Measurements from ENCODE around the gene ENGASE. TPM values are rescaled to one million over a fixed set of nuclear protein-coding genes. Genes with fewer than 3 reads are reported as not detected.

Gene ENGASE
- total RNA-seq, 1 donor from 2014 or later: 76.2 TPM

DNA sequence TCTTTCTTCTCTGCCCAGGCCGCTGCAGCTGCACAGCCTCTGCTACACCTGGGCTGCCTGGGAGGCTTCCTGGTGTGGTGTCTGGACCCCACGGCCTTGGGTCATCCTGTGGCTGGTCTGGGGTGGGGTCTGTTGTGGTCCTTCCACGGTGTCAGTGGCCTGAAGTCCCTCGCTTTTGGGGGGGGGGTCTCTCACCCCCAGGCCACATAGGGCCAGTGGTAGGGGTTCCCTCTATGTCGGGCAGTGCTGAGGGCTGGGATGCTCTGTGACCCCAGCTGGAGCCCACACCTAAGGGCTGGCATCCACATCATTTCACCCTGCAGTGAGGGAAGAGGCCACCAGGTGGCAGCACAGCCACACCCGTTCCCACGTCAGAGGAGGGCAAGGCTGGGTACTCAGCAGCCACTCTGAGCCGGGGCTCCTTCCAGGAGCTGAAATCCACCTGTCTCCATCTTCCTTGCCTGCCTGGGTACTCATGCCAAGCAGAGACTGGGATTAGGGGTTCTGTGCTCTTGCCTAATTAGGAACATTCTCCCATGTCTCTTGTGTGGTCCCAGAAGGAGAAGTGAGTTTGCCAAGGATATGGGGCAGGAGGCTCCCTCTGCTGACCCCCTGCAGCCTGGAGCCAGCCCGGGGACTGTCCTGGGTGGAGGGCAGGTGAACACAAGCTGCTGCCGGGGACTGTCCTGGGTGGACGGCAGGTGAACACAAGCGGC, 13.0 kb downstream of the ENGASE start:
- TF ChIP-seq, protein P1, sequence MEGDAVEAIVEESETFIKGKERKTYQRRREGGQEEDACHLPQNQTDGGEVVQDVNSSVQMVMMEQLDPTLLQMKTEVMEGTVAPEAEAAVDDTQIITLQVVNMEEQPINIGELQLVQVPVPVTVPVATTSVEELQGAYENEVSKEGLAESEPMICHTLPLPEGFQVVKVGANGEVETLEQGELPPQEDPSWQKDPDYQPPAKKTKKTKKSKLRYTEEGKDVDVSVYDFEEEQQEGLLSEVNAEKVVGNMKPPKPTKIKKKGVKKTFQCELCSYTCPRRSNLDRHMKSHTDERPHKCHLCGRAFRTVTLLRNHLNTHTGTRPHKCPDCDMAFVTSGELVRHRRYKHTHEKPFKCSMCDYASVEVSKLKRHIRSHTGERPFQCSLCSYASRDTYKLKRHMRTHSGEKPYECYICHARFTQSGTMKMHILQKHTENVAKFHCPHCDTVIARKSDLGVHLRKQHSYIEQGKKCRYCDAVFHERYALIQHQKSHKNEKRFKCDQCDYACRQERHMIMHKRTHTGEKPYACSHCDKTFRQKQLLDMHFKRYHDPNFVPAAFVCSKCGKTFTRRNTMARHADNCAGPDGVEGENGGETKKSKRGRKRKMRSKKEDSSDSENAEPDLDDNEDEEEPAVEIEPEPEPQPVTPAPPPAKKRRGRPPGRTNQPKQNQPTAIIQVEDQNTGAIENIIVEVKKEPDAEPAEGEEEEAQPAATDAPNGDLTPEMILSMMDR (IDR thresholded peaks at IDR 0.05; ENCODE audit: unreplicated experiment): peak; percentile 93
- peak; percentile 60 to 89 for DNase-seq (ENCODE audit: low spot score in 2 of 2, unreplicated experiment in 2 of 2)
- H3K4me1 Mint-ChIP-seq: peaks cover 7% of the 10 kb centered on the region
- no peak overlapping the region for H3K4me3 Mint-ChIP-seq
- no peaks in the 10 kb centered on the region for H3K36me3 Mint-ChIP-seq
- no peaks in the 10 kb centered on the region for H3K9me3 Mint-ChIP-seq
- no peaks in the 10 kb centered on the region for H3K27me3 Mint-ChIP-seq (ENCODE audit: low read depth)
- H3K27ac Mint-ChIP-seq: no peak overlapping the region

DNA sequence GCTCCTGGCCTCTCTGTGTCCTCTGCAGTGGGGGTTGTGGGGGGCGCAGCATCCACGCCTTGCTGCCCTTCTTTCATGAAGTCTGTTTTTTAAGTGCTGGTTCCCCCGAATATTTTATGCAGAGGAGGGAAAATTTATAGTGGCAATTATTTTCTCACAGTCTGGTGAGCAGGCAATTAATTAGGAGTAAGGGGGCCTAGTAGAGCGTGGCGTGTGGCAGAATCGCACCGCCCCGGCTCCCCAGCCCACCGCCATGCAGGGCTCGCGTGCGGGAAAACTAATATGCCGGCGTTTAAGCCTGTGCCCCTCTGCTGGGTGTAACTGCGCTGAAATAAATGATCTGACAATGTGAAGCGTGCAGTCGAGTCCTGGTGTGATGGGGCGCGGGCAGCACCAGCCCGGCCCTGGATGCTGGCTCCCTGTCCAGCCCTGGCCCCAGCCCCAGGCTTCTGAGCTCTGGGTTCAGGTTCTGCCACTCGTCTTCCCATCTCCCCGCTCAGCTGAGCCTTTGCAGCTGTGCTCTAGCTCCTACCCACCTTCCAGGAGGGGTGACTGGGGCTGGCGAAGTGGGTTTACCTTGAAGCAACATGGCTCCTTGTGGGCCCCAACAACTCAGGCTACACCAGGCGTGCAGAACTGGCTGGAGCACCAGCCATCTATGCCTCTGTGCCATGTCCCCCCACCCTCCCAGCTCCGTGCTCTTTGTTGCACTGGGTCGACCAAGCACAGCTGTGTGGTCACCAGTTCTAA, 13.8 kb downstream of the ENGASE start:
- H3K4me1 Mint-ChIP-seq: peaks cover 7% of the 10 kb centered on the region
- TF ChIP-seq, protein P1 (IDR thresholded peaks at IDR 0.05; ENCODE audit: unreplicated experiment): no peak
- H3K27me3 Mint-ChIP-seq (ENCODE audit: low read depth): peaks cover 2% of the 10 kb centered on the region
- H3K9me3 Mint-ChIP-seq: no peaks in the 10 kb centered on the region
- H3K4me3 Mint-ChIP-seq: no peak overlapping the region
- no peak for DNase-seq (ENCODE audit: low spot score in 2 of 2, unreplicated experiment in 2 of 2)
- H3K27ac Mint-ChIP-seq: no peak overlapping the region
- H3K36me3 Mint-ChIP-seq: no peaks in the 10 kb centered on the region

DNA sequence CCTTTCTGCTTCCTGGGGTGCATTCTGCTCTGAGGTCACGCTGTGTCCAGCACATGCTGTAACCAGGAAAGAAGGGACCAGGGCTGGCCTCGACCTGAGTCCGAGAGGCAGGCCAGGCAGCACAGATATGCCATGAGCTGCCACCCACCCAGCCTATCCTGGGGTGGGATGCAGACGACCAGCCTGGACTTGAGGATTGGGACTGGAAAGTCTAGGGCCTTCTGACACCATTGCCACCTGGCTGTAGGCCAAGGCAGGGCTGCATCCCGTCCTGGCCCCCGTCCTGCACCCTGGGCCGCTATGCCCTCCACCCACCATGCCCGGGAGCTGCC, 14.3 kb downstream of the ENGASE start:
- H3K27ac Mint-ChIP-seq: no peak overlapping the region
- no peaks in the 10 kb centered on the region for H3K36me3 Mint-ChIP-seq
- H3K4me1 Mint-ChIP-seq: peaks cover 7% of the 10 kb centered on the region
- H3K4me3 Mint-ChIP-seq: no peak overlapping the region
- H3K27me3 Mint-ChIP-seq (ENCODE audit: low read depth): peaks cover 3% of the 10 kb centered on the region
- H3K9me3 Mint-ChIP-seq: no peaks in the 10 kb centered on the region
- no peak for DNase-seq (ENCODE audit: low spot score in 2 of 2, unreplicated experiment in 2 of 2)
- TF ChIP-seq, protein P1 (IDR thresholded peaks at IDR 0.05; ENCODE audit: unreplicated experiment): no peak

DNA sequence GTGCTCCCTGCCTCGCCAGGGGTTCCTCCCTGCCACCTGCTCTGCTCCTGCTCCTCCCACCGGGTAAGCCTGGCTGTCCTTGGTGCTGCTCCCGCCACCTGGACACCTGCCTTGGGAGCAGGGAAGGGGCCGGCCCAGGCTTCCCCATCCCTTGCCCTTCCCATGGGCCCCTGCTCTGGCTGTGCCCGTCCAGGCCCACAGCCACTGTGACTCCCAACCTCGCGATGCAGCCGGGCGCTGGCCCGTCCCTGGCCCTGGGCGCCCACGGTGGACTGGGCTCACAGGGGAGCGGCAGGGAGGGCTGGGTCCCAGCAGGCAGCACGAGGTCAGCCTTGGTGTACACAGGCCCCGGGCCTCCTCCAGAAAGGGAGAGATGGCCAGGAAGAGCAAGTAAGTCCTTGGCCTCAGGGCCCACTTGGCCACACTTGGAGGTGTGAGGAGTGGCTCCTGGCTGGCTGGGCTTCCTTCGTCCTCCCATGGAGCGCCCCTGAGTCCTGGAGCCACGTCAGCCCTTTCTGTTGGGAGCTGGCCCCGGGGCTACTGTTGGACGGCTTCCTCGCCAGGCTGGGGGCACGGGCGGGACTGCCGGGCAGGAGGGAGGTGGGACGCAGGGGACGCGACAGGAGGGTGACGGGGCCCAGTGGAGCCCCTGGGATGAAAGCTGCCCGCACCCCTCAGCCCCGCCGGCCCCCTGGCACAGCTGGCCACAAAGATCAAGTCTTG, 15.3 kb downstream of the ENGASE start:
- Mint-ChIP-seq H3K4me1 (peaks cover 7% of the 10 kb centered on the region), H3K27me3 (ENCODE audit: low read depth) (peaks cover 8% of the 10 kb centered on the region), H3K9me3 (no peaks in the 10 kb centered on the region), H3K36me3 (no peaks in the 10 kb centered on the region), H3K4me3 (no peak overlapping the region), H3K27ac (no peak overlapping the region)
- TF ChIP-seq, protein P1 (IDR thresholded peaks at IDR 0.05; ENCODE audit: unreplicated experiment): no peak
- no peak for DNase-seq (ENCODE audit: low spot score in 2 of 2, unreplicated experiment in 2 of 2)

DNA sequence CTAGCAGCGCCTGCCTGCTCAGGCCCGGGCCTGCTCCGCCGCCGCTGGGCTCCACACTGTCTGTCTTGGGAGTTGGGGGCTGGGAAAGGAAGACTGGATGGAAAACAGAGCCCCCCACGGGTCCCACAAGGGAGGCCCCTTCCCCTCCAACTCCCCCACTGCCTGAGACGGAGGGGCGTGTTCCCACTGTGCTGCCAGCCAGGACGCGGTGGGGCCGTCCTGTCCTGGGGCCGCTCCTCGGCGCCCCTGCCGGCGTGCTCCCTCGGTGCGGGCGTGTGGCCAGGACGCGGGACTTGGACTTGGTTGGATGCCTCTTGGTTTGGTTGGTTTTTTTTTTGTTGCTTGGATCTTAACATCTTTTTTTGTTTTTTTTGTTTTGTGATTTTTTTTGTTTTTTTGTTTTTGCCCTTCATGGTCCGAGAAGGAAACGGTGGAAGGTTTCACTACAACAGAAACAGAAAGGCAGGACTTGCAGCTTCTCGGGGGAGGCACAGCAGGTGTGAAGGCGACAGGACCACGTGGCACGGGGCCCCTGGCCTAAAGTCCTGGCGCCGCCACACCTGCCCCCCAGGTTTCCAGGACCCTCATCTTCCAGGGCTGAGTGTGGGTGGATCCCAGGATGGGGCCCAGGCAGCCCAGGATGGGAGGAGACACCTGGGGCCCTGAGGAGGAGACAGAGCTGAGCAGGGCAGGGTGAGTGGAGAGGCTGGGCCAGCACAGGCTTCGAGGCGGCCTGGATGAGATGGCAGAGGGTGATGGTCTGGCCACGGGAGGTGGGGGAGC, 16.0 kb downstream of the ENGASE start:
- H3K27ac Mint-ChIP-seq: no peak overlapping the region
- H3K4me3 Mint-ChIP-seq: no peak overlapping the region
- no peak for DNase-seq (ENCODE audit: low spot score in 2 of 2, unreplicated experiment in 2 of 2)
- H3K36me3 Mint-ChIP-seq: no peaks in the 10 kb centered on the region
- TF ChIP-seq, protein P1 (IDR thresholded peaks at IDR 0.05; ENCODE audit: unreplicated experiment): no peak
- H3K9me3 Mint-ChIP-seq: no peaks in the 10 kb centered on the region
- peaks cover 7% of the 10 kb centered on the region for H3K4me1 Mint-ChIP-seq
- H3K27me3 Mint-ChIP-seq (ENCODE audit: low read depth): peaks cover 14% of the 10 kb centered on the region
